UCSD-AML1 (cell line): ENCODE results near the gene FHIT.

Experiments used
- DNase-seq: peaks from one replicate; lab custom pipeline; 2025; ENCODE audit not compliant: unreplicated experiment; lab: John Stamatoyannopoulos, UW

The FHIT gene

DNA sequence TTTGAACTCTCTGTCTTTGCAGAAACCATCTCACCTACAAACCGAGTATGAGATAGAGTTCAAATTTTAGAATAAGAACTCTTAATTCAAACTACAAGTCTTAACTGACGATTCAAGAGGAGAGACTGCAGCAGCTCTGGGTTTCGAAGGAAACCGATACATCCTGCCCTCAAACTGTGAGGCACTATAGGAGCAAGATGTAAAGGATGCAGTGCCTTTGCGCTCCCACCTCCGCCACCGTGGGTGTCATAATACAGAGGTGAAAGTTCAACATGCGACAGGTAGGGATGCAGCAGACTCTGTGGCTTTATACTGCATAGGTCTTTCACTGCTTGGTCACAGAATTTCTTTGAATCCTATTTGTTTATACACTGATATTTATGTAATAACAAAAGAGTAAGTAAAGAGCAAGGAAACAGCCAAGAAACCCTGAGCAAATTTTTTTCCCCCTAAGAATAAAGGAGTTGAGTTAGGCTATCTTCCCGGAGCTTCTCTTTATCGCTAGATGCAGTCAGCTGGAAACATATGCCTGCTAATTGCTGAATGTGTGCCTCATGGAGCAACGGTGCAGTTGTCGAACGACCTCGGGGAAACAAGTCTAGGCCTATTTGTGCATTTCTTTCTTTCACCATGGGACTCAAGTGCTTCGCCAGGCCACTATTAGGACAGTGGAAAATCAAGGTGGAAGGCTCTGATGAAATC lies 1103.9 kb downstream of the FHIT start:
- no peak for DNase-seq

DNA sequence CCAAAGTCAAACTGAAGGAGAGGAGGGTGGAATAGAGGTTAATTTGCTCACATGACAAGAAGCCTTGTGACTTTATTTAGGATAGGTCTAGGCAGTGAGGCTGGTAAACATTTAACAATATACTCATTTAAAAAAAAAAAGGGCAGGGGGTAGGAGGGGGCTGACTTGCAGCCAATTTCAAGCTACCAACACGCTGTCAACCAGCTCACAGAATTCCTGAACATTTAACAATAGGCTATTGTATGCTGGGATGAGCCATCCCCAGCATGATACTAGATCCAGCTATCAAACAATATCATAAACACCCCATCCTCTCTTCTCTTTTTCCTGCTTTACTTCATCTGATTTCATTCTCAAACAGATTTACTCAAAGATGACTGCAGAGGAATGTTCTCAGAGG lies 1105.1 kb downstream of the FHIT start:
- DNase-seq: no peak

DNA sequence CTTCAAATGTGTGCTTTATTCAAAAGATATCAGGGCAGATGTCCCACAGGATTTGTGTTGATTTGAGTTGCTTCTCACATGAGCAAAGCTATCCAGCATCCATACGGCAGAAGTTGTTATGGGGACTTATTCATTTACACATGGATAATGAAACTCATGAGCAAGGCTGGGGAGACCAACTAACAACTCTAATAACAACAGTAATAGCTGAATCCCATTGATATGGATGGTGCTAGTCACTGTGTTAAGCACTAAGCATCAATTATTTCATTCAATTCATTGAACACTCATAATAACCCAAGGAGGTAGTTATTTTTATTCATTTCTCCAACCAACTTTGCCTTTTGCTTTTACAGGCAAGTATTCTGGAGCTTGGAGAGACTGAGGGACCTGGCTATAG lies 1107.2 kb downstream of the FHIT start:
- DNase-seq: no peak

DNA sequence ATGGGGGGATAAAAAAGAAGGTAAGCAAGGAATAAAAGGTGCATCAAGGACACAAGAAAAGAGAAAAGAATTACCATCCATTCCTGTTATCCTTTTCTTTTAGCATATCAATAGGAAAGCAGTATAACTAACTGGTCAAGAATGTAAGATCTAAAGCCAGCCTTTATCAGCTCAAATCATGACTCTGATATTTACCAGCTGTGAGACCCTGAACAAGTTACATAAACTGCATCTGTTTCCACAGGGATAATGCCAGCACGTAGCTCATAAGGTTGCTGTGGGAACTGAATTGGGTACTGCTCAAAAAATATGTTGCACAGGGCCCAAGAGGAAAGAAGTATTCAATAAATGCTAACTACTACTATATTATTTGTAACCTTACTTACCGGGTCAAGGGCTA lies 1109.2 kb downstream of the FHIT start:
- DNase-seq: no peak

DNA sequence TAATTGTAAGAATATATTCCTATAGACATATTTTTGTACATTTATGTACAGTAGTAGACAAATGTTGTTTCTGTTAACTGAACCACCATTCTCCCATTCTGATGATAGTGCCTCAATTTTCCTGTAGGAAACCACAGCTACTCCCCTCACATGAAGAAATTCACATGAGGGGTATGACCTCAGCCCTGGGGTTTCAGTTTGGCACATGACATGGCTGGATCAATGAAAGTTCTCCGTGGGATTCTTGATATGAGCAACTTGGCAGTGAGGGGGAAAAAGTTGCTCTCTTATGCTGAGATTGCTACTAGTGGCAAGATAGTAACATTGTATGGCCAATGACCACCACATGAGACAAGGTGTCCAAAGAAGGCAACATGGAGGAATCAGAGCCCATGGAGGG lies 1111.1 kb downstream of the FHIT start:
- DNase-seq: no peak

DNA sequence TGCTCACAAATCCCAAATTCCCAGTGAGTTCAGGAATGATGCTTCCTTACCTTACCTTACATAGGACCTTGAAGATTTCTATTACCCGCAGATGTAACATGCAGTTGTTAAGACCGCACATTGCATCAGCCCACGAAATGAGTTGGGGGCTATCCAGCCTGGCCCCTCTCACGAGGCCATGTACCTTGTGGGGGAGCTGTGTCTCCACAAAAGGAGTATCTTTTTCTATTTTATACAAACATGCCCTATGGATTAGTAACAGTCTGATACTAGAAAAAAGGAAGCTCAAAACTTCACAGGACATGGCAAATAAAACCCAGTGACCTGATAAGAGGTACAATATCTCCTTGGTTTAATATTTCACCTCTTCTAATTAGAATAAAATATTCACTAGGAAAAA lies 1114.7 kb downstream of the FHIT start:
- DNase-seq: no peak

DNA sequence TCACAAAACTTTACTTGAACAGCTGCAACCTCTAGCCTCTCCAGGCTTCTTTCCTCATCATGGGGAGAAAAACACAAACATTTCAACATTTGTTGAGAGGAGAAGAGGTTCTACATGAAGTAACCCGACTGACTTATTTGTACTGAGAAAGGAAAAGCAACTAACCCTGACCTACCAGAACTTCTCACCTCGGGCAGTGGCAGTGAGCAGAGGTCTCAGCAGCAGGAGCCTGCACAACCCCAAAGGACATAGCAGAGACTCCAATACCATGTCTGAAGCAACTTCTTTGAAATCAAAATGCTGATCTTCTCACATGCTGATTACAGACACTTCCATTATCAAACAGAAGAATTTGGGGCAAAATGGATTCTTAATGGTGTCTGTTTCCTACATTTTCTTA lies 1115.8 kb downstream of the FHIT start:
- DNase-seq: no peak

DNA sequence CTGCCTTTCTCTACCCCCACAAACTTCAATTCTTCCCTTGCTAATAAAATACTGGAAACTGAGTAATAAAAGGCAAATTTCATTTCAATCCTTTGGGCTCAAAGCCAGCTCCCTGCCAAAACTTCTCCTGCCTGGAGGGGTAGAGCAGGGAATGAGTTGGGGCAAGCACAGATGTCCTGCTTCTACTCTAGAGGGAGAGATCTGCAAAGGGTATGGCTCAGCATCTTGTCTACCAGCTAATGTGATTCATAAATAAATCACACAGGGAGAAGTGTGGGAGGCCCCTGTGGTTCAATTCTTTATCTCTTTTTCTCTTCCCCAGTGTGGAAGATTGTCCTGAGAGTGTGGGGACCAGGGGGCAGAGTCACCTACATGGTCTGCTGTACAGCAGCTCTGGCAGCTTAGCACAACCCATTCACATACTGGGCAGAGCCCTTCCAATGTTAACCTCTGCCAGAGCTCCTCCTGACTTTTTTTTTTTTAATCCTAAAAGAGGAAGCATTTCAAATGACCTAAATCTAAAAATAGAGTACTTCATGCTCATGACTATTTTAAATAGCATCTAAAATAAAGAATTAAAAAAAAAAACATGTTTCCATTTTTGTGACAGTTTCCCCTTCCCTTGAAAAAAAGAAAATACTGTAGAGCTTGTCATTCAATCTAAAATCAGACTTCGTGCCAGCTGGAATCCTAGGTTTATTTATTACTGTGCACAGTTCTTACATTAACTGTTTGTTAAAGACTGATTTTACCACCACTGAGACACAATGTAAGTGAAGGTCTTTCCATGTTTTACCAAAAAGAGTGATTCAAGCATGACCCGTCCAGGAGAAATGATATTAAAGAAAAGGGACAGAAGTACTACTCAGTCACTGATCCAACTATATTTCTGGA lies 1117.7 kb downstream of the FHIT start:
- no peak for DNase-seq

DNA sequence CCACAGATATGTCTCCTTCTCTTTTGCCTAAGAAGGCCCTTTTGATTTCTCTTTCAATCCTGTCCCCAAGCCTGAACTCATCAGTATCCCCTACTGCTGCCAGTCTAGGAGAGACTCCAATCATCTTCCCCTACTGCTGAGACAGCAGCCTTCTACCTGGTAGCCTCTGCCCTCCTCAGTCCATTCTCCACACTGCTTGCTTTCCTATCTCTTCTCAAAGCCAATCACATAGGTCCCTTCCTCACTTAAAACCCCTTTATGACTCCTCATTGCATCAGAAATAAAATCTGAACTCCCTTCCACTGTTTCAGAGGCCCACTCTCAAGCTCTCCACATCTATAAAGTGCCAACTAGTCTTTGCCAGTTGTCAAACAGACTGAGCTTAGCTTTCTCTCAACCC lies 1119.6 kb downstream of the FHIT start:
- no peak for DNase-seq

DNA sequence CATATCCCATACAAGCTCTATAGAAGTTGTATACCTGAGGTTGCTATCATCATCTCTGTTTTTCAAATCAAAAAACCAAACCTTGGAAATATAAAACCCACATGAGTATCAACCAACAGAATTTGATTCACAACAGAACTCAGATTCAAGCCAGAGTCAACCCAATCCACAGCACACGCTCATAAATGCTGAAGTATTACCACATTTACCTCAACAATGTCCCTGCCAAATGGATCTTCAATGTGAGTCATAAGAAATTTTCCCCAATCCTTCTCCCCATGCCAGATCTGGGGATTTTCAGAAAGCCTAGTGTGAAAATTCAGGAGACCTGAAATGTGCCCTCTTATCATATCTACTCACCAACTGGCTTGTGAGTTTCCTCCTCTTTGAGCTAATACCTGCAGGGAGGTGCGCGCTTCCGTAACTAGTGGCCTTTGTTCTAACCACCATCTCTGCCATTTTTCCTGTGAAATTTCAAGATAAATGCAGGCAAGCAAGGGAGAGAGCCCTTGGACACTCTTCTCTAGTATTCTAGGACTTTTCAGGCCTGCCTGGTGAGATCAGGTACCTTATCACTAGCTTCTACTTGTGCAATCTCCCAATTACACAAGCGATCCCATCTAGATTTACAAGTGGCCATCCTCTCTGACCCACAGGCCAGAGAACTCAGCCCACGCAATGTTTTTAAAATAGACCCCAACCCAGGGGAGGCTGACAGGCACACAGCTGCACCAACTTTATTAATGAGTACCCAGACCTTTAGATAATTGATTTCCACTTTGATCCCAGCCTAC lies 1124.5 kb downstream of the FHIT start:
- DNase-seq: no peak

DNA sequence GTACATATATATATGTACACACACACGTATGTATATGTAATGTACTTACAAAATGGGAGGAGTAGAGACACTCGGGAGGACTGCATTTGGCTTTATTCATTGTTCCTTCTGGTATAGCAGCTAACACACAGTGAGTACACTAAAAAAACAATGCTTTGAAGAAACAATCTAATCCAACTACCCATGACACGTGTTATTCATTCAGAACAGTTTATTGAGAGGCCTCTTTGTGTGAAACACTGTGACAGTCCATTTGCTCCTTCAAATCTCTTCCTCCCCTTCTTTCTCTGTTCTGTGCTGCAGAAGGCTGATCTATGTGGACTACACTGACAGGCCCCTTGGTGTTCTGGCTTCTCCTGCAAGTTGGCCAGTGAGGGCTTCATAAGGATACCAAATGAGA lies 1125.6 kb downstream of the FHIT start:
- no peak for DNase-seq

DNA sequence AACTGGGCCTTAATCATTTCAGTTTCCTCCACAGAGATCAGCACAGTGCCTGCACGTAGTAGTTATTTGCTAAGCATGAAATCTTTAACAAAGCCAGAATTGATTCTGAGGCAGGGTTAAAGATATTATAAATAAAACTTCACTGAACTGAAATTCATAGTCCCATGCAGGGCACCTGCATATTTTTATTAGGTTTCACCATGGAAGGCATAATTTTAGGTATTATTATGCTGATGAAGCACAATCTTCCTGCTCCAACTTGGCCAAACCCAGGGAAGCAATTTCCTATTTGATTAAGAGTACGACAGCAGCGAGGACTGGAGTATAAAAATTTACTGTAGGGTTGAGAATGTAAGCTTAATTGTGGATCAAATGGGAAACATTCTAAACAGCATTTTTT lies 1131.0 kb downstream of the FHIT start:
- DNase-seq: no peak

DNA sequence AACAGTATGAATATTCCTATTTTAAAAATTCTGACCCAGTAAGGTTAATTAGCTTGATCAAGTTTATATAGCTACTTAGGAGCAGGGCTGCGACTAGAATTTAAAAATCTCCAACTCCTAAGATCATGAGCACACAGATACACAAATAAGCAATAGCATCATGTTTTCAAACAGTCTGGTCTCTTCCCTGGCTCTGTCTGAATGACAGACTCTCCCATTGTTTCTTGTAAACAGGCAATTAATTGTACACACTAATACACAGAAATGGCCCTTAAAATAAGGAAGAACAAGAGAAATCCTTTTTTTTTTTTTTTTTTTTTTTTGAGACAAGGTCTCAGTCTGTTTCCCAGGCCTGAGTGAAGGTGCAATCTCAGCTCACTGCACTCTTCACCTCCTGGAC lies 1137.1 kb downstream of the FHIT start:
- no peak for DNase-seq

DNA sequence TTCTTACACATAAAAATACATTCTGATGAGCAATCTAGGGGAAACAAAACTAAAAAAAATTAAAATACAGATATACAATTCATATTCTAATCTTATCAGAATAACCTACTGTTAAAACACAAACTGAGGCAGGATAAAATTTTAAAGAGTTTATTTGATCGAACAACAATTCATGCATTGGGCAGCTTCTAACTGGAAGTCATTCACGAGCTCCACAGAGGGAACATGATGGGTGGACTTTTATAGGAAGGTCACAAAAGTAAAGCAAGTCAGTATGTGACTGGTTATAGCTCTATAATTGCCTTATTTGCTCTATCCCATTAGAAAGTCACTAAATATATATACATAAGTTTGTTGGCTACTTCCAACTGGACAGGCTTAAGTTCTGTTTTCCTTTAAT lies 1144.0 kb downstream of the FHIT start:
- DNase-seq: no peak

DNA sequence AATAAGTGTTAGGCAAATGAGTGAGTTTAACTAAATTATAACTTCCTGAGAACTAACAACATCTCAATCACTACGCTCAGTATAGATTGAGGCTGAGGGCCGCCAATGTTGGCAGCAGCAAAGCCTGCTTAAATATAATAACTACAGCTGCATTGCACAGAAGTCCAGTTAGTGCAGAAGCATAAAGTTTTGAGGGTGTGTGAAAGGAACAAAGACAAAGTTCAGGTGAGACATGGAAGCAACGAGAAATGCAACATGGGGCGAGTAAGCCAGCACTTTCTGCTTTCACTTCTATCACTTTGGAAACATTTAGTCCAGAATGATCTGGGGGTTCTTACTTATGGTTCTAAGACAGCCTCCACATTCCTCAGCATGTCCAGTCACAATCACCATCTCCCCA lies 1149.1 kb downstream of the FHIT start:
- no peak for DNase-seq

DNA sequence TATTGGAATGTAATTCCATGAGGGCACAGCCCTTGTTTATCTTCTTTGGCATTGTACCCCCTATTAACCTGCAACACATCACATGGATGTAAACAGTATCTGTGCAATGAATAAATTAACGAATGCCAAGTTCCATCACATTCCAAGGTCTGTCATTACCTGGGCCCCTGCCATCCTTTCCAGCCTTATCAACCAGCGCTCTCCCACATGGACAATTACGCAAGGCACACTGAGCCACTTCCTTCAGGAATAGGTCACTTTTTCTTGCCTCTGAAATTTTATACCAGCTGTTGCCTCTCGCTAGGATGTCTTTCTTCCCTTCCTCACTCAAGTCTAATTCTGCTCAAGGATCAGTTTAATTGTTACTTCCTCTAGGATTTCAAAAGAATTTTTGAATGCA lies 1149.6 kb downstream of the FHIT start:
- DNase-seq: no peak

DNA sequence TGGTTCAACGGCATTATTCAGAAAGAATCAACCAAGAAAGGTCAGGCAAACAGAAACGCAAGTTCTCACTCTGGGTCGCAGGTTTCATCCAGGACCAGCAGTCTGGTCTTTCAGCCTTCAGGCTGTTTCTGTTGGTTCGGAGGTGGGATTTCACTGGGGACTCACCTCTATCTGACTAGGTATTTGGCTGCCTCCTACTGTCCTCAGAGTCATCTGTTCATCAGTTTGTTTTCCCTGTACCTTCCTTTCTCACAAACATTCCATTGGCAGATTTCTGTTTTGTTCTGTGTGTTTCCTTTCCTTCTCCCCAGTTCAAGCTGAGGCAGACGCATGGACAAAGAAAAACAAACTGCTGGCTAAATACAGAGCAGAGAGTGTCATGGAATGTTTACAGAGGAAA lies 1154.8 kb downstream of the FHIT start:
- DNase-seq: no peak

DNA sequence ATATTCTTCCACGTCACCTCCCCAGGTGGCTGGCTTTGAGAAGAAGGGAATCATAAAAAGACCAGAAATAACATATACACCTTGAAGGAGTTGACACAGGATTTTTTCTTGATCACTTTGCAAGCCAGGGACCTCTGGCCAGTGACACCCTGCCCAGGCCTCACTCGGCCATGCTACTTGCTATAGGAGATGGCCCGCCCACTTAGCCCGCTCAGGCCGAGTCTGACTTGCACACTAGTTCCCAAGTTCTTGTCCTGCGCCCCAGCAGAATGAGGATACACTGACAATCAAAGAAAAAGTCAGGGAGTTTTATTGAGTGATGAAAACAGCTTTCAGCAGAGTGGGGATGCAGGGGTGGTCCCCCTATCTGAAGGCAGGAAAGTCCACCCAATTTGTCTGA lies 1155.3 kb downstream of the FHIT start:
- no peak for DNase-seq

DNA sequence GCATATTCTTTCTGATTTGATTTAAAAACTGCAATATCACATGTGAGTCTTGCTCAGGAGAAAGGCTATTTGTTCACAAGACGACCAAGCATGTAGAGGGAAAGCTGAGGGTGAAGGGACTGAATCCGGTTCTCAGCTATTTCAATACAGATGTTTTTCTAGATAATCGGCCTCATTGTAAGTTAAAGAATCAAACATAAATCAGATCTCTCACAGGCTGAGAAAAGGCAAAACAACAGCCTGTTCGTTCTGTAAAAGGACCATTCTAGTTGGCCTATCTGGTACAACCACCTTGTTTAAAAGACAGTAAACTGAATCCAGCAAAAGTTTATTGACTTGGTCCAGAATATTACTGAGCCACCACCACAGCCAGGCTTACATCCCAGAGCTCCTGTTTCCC lies 1155.7 kb downstream of the FHIT start:
- DNase-seq: no peak

DNA sequence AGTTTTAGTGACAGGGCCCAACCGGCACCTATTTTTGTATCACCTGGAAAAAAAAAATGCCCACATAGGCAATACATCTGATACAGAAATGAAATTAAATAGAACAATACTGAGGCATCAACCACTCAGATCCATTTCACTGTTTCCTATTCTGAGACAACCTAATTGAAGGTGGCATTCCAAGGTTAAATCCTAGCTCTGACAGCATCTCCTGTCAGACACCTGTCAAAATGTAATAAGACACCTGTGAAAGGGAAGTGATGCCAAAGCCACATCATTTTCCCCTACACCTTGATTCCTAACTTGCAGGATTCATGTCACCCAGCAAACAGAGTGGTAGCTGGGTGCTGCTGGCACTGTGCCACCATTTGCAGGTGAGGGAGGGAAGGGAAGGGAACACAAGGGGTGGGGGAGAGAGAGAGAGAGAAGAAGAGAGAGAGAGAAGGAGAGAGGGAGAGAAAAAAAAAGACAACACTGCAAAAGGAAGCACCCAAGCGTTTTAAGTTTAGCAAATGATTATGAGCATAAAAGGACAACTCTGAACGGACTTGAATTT lies 1156.8 kb downstream of the FHIT start:
- DNase-seq: no peak

DNA sequence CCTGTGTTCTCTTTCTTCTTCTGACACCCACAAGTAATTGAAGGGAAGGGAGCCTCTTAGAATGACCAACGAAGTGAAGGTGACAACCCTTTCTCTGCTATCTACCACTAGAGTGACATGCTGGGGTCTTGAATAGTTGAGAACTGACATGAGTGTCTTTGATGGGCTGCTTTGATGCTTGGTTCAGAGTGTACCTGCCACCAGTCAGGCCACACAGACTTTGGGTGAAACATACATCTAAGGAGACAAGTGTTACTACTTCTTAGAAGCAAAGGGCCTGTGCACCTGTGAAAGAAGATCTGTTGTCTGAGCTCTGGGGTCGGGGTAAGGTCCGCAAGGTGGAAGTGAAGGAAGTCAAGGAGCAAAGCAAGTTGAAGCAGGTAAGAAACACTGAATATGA lies 1160.7 kb downstream of the FHIT start:
- no peak for DNase-seq

DNA sequence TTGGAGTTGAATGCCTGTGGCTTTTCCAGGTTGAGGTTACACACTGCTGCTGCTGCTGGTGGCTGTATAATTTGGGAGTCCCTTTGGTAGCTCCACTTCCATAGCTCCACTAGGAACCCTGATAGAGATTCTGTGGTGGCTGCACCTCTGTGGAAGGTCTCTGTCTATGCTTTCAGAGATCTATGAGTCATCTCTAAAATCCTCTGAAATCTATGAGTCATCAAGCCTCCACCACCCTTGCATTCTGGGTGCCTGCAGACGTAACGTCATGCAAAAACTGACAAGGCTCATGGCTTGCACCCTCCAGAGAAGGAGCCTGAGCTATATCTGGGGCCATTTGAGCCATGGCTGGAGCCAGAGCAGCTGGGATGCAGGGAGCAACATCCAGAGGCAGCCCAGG lies 1164.4 kb downstream of the FHIT start:
- no peak for DNase-seq
